NCI-H2227 (cell line): ENCODE results near the gene ABHD16B.
"Not testable (repeated sequence)": the region's sequence is repeated elsewhere in the genome, so short reads cannot be mapped to it uniquely, and the experiment has no call there.

Experiments
- DNase-seq: peaks from one replicate; lab custom pipeline; 2025; ENCODE audit not compliant: unreplicated experiment; lab: John Stamatoyannopoulos, UW

ABHD16B gene

GRCh38 chr20:63876489-63877036, 15.3 kb downstream of the ABHD16B start:
- DNase-seq, result no peak

GRCh38 chr20:63877755-63878470, 16.6 kb downstream of the ABHD16B start:
- DNase-seq, result no peak

GRCh38 chr20:63878899-63879663, 17.8 kb downstream of the ABHD16B start:
- no peak for DNase-seq

GRCh38 chr20:63880901-63881300, 19.6 kb downstream of the ABHD16B start:
- DNase-seq, result not testable (repeated sequence)

GRCh38 chr20:63881451-63882226, 20.3 kb downstream of the ABHD16B start:
- no peak for DNase-seq

- no peak for DNase-seq
Observed at GRCh38 chr20:63882257-63883200, 21.2 kb downstream of the ABHD16B start.

- no peak for DNase-seq
Observed at GRCh38 chr20:63883201-63883593, 21.9 kb downstream of the ABHD16B start.

- no peak for DNase-seq
Observed at GRCh38 chr20:63884506-63885263, 23.4 kb downstream of the ABHD16B start.

- no peak for DNase-seq
Observed at GRCh38 chr20:63885264-63886053, 24.2 kb downstream of the ABHD16B start.

GRCh38 chr20:63886054-63886419, 24.7 kb downstream of the ABHD16B start:
- no peak for DNase-seq

GRCh38 chr20:63886921-63887320, 25.6 kb downstream of the ABHD16B start:
- no peak for DNase-seq

GRCh38 chr20:63889241-63890200, 28.2 kb downstream of the ABHD16B start:
- DNase-seq, result no peak

GRCh38 chr20:63890201-63890576, 28.9 kb downstream of the ABHD16B start:
- DNase-seq, result no peak

GRCh38 chr20:63890616-63891015, 29.3 kb downstream of the ABHD16B start:
- DNase-seq, result no peak

GRCh38 chr20:63891061-63892002, 30.0 kb downstream of the ABHD16B start:
- DNase-seq, result no peak

- no peak for DNase-seq
Observed at GRCh38 chr20:63892402-63892801, 31.1 kb downstream of the ABHD16B start.

GRCh38 chr20:63893999-63894357, 32.7 kb downstream of the ABHD16B start:
- DNase-seq, result no peak
